PC-3 (cell line): Measurements from ENCODE around the gene PLA2G4D. TPM values are rescaled to one million over a fixed set of nuclear protein-coding genes. Genes with fewer than 3 reads are reported as not detected.

Experiments
- ATAC-seq: fragments of 200-7000 bp; cut with Tn5 transposase; 2 replicates; pipeline ENCODE4 v1.9.1; 2020; ENCODE audit warnings: mild to moderate bottlenecking, moderate library complexity
- BruUV-seq: library from RNA; stranded (reverse); fragments of 400-500 nt; replicated peaks from 2 replicates; lab custom pipeline; 2021; lab: Mats Ljungman, UMichigan
- CTCF ChIA-PET: fragments of 300-600 bp; sonication (Branson Sonifier 250); formaldehyde crosslinking; loops from one replicate; lab custom pipeline; 2022; ENCODE audit warnings: antibody characterized with exemption; lab: Charles Lee
- POLR2A ChIA-PET: fragments of 300-600 bp; sonication (Branson Sonifier 250); formaldehyde crosslinking; loops from one replicate; lab custom pipeline; 2022; ENCODE audit warnings: antibody characterized with exemption; ENCODE audit not compliant: unreplicated experiment; lab: Charles Lee
- DNase-seq: peaks from one replicate; pipeline ENCODE4 v3.0.0-alpha.2; 2015
- H2AFZ ChIP-seq: fragments of 300-600 bp; sonication (generic); 2 replicates; pipeline ENCODE4 v1.6.0; 2016; ENCODE audit warnings: antibody characterized with exemption, low read length
- H3F3A ChIP-seq: fragments of 300-600 bp; sonication (generic); one replicate; pipeline ENCODE4 v1.6.0; 2017; ENCODE audit warnings: antibody characterized with exemption, low read length, control low read depth, mild to moderate bottlenecking; ENCODE audit not compliant: unreplicated experiment
- H3K27ac ChIP-seq: fragments of 300-600 bp; sonication (generic); 2 replicates; pipeline ENCODE4 v1.5.1; 2016; ENCODE audit warnings: mild to moderate bottlenecking, low read length
- H3K27me3 ChIP-seq: fragments of 300-600 bp; sonication (generic); 2 replicates; pipeline ENCODE4 v1.6.1; 2016; ENCODE audit warnings: low read length, mixed read lengths
- H3K36me3 ChIP-seq: fragments of 300-600 bp; sonication (generic); 2 replicates; pipeline ENCODE4 v1.6.1; 2016; ENCODE audit warnings: low read depth, mixed run types, low read length, mixed read lengths
- H3K4me1 ChIP-seq: fragments of 300-600 bp; sonication (generic); 2 replicates; pipeline ENCODE4 v1.5.1; 2016; ENCODE audit warnings: low read length; ENCODE audit not compliant: insufficient read depth
- H3K4me2 ChIP-seq: fragments of 300-600 bp; sonication (generic); 2 replicates; pipeline ENCODE4 v1.6.0; 2016; ENCODE audit warnings: low read length
- H3K4me3 ChIP-seq: fragments of 300-600 bp; sonication (generic); 2 replicates; pipeline ENCODE4 v1.5.1; 2016; ENCODE audit warnings: mild to moderate bottlenecking, low read length, mixed read lengths
- H3K79me2 ChIP-seq: fragments of 300-600 bp; sonication (generic); 2 replicates; pipeline ENCODE4 v1.6.1; 2017; ENCODE audit warnings: low read length, mixed read lengths
- H3K9ac ChIP-seq: fragments of 300-600 bp; sonication (generic); 2 replicates; pipeline ENCODE4 v1.6.0; 2016; ENCODE audit warnings: mild to moderate bottlenecking, low read length
- H3K9me2 ChIP-seq: fragments of 300-600 bp; sonication (generic); replicated peaks from 2 replicates; pipeline ENCODE4 v1.6.1; 2016; ENCODE audit warnings: mixed run types, low read length, mixed read lengths
- H3K9me3 ChIP-seq: fragments of 300-600 bp; sonication (generic); 2 replicates; pipeline ENCODE4 v1.6.1; 2016; ENCODE audit warnings: low read length, mixed read lengths
- H4K20me1 ChIP-seq: fragments of 300-600 bp; sonication (generic); 2 replicates; pipeline ENCODE4 v1.6.1; 2016; ENCODE audit warnings: low read length, mixed read lengths
- CTCF ChIP-seq: fragments of 300-600 bp; sonication (generic); conservative IDR thresholded peaks from 2 replicates; pipeline ENCODE4 v1.5.1; 2017; ENCODE audit warnings: antibody characterized with exemption, low read depth, mild to moderate bottlenecking, low read length
- EZH2 ChIP-seq: fragments of 300-600 bp; sonication (generic); IDR thresholded peaks from one replicate; pipeline ENCODE4 v1.6.1; 2017; ENCODE audit warnings: antibody characterized with exemption, mild to moderate bottlenecking, low read length; ENCODE audit not compliant: unreplicated experiment
- EZH2phosphoT487 ChIP-seq: fragments of 300-600 bp; sonication (generic); IDR thresholded peaks from 2 replicates; pipeline ENCODE4 v1.6.1; 2018; ENCODE audit warnings: mild to moderate bottlenecking, antibody characterized with exemption, low read length, borderline replicate concordance
- intact Hi-C: fragments of 100-400 bp; cut with micrococcal nuclease; formaldehyde crosslinking; loops from 2 replicates; pipeline ENCODE4 v1.9.0; 2023
- total RNA-seq: library from RNA; depleted of rRNA; stranded (reverse); fragments of >200 nt; gene quantifications from 2 replicates; pipeline ENCODE4 v1.2.3, GENCODE V29; 2014

The PLA2G4D gene
- total RNA-seq, 1 experiment from 2014 or later: 0.55 TPM

- Histone ChIP-seq H3K9me2 (no peaks in the 10 kb centered on the region), H3K9me3 (no peaks in the 10 kb centered on the region), H3K4me1 (no peaks in the 10 kb centered on the region), H3K4me2 (no peak overlapping the region), H3K27me3 (no peaks in the 10 kb centered on the region), H3K79me2 (no peaks in the 10 kb centered on the region), H4K20me1 (no peaks in the 10 kb centered on the region), H3K27ac (no peak overlapping the region), H3K4me3 (no peak overlapping the region), H2AFZ (no peak overlapping the region), H3K36me3 (no peaks in the 10 kb centered on the region), H3F3A (no peaks in the 10 kb centered on the region), H3K9ac (no peak overlapping the region)
- ChIA-PET CTCF (no interaction called here), POLR2A (no interaction called here)
- no TSS peak for BruUV-seq
- no peak for TF ChIP-seq CTCF
- no peak for TF ChIP-seq EZH2phosphoT487
- no peak for TF ChIP-seq EZH2
- DNase-seq: no peak
- ATAC-seq: no peak
- intact Hi-C loops: no loop called here
These were observed 13.8 kb upstream of the PLA2G4D start for GRCh38 chr15:42108189-42108588.

- intact Hi-C loops: no loop called here
- Histone ChIP-seq H2AFZ (peak overlapping the region; percentile 19; the same call in 1 of the 2 replicates), H3K4me2 (0 out of 2 replicates have a peak overlapping the region, but pooled peaks have one; percentile 14), H3F3A (no peaks in the 10 kb centered on the region), H3K4me1 (peaks cover 2% of the 10 kb centered on the region; the same call in 1 of the 2 replicates), H3K27me3 (no peaks in the 10 kb centered on the region), H3K9me3 (no peaks in the 10 kb centered on the region), H3K9ac (no peak overlapping the region), H3K36me3 (no peaks in the 10 kb centered on the region), H3K9me2 (no peaks in the 10 kb centered on the region), H3K4me3 (no peak overlapping the region), H4K20me1 (no peaks in the 10 kb centered on the region), H3K27ac (no peak overlapping the region), H3K79me2 (no peaks in the 10 kb centered on the region)
- BruUV-seq: no TSS peak
- ChIA-PET CTCF (no interaction called here), POLR2A (no interaction called here)
- ATAC-seq: no peak
- TF ChIP-seq CTCF (no peak), EZH2 (no peak), EZH2phosphoT487 (no peak)
- no peak for DNase-seq
These were observed 13.1 kb upstream of the PLA2G4D start for GRCh38 chr15:42107473-42107872.

GRCh38 chr15:42106288-42106687 lies 11.9 kb upstream of the PLA2G4D start:
- Histone ChIP-seq H3K9ac (no peak overlapping the region), H3K4me2 (no peak overlapping the region), H3K79me2 (no peaks in the 10 kb centered on the region), H3K9me2 (no peaks in the 10 kb centered on the region), H3K4me3 (no peak overlapping the region), H3K27me3 (no peaks in the 10 kb centered on the region), H4K20me1 (no peaks in the 10 kb centered on the region), H3K36me3 (no peaks in the 10 kb centered on the region), H2AFZ (no peak overlapping the region), H3K9me3 (no peaks in the 10 kb centered on the region), H3K27ac (no peak overlapping the region), H3K4me1 (peaks cover 6% of the 10 kb centered on the region; the same call in 1 of the 2 replicates), H3F3A (no peaks in the 10 kb centered on the region)
- DNase-seq: no peak
- intact Hi-C loops: no loop called here
- POLR2A ChIA-PET: no interaction called here
- ATAC-seq: no peak
- TF ChIP-seq EZH2phosphoT487: no peak
- TF ChIP-seq CTCF: no peak
- TF ChIP-seq EZH2: no peak
- CTCF ChIA-PET: interaction anchor here (0.7 kb wide), 1 partner anchor 365 kb away, joined by 3 read pairs; no protein-coding TSS in a partner anchor
- BruUV-seq: no TSS peak
